ENCODE data around the gene SFI1.

SFI1 gene

GRCh38 chr22:31574055-31574670 is 77.8 kb downstream of the SFI1 start:
- TF ChIP-seq, protein P1, sequence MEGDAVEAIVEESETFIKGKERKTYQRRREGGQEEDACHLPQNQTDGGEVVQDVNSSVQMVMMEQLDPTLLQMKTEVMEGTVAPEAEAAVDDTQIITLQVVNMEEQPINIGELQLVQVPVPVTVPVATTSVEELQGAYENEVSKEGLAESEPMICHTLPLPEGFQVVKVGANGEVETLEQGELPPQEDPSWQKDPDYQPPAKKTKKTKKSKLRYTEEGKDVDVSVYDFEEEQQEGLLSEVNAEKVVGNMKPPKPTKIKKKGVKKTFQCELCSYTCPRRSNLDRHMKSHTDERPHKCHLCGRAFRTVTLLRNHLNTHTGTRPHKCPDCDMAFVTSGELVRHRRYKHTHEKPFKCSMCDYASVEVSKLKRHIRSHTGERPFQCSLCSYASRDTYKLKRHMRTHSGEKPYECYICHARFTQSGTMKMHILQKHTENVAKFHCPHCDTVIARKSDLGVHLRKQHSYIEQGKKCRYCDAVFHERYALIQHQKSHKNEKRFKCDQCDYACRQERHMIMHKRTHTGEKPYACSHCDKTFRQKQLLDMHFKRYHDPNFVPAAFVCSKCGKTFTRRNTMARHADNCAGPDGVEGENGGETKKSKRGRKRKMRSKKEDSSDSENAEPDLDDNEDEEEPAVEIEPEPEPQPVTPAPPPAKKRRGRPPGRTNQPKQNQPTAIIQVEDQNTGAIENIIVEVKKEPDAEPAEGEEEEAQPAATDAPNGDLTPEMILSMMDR (IDR thresholded peaks at IDR 0.05; ENCODE audit: insufficient read depth, low read length, poor library complexity, severe bottlenecking), result no peak
- Histone ChIP-seq H3K36me3 (ENCODE audit: control insufficient read depth, insufficient read depth, low read length) (peaks cover 8% of the 10 kb centered on the region), H3K27me3 (replicated peaks; ENCODE audit: control insufficient read depth, insufficient read depth, low read length) (no peaks in the 10 kb centered on the region)

DNA sequence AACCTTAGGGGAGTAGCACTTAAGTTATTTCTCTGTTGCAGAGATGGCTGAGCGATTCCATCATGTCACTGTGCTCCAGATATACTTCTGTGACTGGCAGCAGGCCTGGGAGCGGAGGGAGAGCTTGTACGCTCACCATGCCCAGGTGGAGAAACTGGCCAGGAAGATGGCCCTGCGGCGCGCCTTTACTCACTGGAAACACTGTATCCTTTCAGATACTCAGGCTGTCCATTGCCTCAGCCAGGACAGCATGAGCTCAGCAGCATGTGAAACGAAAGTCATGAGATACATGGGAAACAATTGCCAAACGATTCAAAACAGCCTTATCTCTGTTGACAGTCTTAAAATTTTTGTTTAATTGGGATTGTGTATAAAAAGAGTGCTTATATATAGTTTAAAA is 78.9 kb downstream of the SFI1 start:
- H3K27me3 ChIP-seq (replicated peaks; ENCODE audit: control insufficient read depth, insufficient read depth, low read length), result no peaks in the 10 kb centered on the region
- no peak overlapping the region for H3K4me3 ChIP-seq (replicated peaks; ENCODE audit: low read depth, low read length)
- no peak for DNase-seq (ENCODE audit: extremely low read depth, insufficient read length)
- TF ChIP-seq, protein P1 (IDR thresholded peaks at IDR 0.05; ENCODE audit: insufficient read depth, low read length, poor library complexity, severe bottlenecking), result no peak
- H3K36me3 ChIP-seq (ENCODE audit: control insufficient read depth, insufficient read depth, low read length), result peaks cover 8% of the 10 kb centered on the region

More at GRCh38 chr22:31574055-31574670, 77.8 kb downstream of the SFI1 start:
- no peak overlapping the region for H3K4me3 ChIP-seq (replicated peaks; ENCODE audit: low read depth, low read length)
- DNase-seq (ENCODE audit: extremely low read depth, insufficient read length), result no peak

GRCh38 chr22:31577711-31578110 is 81.4 kb downstream of the SFI1 start:
- Histone ChIP-seq H3K4me3 (replicated peaks; ENCODE audit: low read depth, low read length) (no peak overlapping the region), H3K27me3 (replicated peaks; ENCODE audit: control insufficient read depth, insufficient read depth, low read length) (no peaks in the 10 kb centered on the region), H3K36me3 (ENCODE audit: control insufficient read depth, insufficient read depth, low read length) (peaks cover 7% of the 10 kb centered on the region)
- DNase-seq (ENCODE audit: extremely low read depth, insufficient read length), result no peak
- TF ChIP-seq, protein P1 (IDR thresholded peaks at IDR 0.05; ENCODE audit: insufficient read depth, low read length, poor library complexity, severe bottlenecking), result no peak

- H3K36me3 ChIP-seq (ENCODE audit: control insufficient read depth, insufficient read depth, low read length), result peaks cover 7% of the 10 kb centered on the region
- no peak overlapping the region for H3K4me3 ChIP-seq (replicated peaks; ENCODE audit: low read depth, low read length)
- TF ChIP-seq, protein P1 (IDR thresholded peaks at IDR 0.05; ENCODE audit: insufficient read depth, low read length, poor library complexity, severe bottlenecking), result no peak
- no peak for DNase-seq (ENCODE audit: extremely low read depth, insufficient read length)
- H3K27me3 ChIP-seq (replicated peaks; ENCODE audit: control insufficient read depth, insufficient read depth, low read length), result no peaks in the 10 kb centered on the region
These were observed 81.8 kb downstream of the SFI1 start for GRCh38 chr22:31578171-31578570.

DNA sequence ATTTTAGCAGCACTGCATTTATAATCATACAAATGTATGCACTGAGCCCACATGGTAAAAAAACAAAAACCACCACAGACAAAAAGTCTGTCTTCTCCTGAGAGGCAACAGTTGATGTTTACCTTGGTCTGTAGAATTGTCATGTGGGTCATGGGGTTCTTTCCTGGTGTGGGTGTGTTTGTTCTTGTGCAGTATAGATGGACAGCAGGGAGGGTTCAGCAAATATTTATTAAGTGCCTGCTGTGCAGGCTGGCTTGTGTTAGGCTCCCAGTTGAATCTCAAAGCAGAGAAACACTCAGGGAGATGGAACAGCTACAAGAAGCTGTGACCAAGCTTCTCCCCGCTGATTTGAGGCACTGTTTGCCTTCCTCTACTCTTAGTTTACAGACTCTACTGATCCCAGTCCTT is 83.5 kb downstream of the SFI1 start:
- Histone ChIP-seq H3K27me3 (replicated peaks; ENCODE audit: control insufficient read depth, insufficient read depth, low read length) (no peaks in the 10 kb centered on the region), H3K4me3 (replicated peaks; ENCODE audit: low read depth, low read length) (no peak overlapping the region), H3K36me3 (ENCODE audit: control insufficient read depth, insufficient read depth, low read length) (peaks cover 5% of the 10 kb centered on the region)
- DNase-seq (ENCODE audit: extremely low read depth, insufficient read length), result no peak
- TF ChIP-seq, protein P1 (IDR thresholded peaks at IDR 0.05; ENCODE audit: insufficient read depth, low read length, poor library complexity, severe bottlenecking), result no peak

Measured in GM06990 (cell line).